H1 (cell line): ENCODE results near the gene RTN4. TPM values are rescaled to one million over a fixed set of nuclear protein-coding genes. Genes with fewer than 3 reads are reported as not detected.

ENCODE experiments used
- CTCF ChIA-PET: fragments of 300-600 bp; sonication (Branson Sonifier 250); formaldehyde crosslinking; loops from one replicate; lab custom pipeline; 2021; ENCODE audit not compliant: partially characterized antibody; lab: Charles Lee
- POLR2A ChIA-PET: fragments of 300-600 bp; sonication (Branson Sonifier 250); formaldehyde crosslinking; loops from one replicate; lab custom pipeline; 2021; ENCODE audit warnings: inconsistent platforms; ENCODE audit not compliant: partially characterized antibody; lab: Charles Lee
- DNase-seq, 2 experiments: peaks; one replicate each; pipeline versions ENCODE4 v3.0.0 to v3.0.0-alpha.2; 2010 to 2022; ENCODE audit warnings: low spot score in 2 of 2, low read depth in 1 of 2, mixed read lengths in 1 of 2
- FAIRE-seq: peaks from 2 replicates; lab custom pipeline; 2011; peaks lifted over from hg19 to GRCh38; lab: Jason Lieb, UNC
- H2AFZ ChIP-seq: 2 replicates; pipeline ENCODE4 v1.8.1; 2012; ENCODE audit warnings: low read length, inconsistent platforms
- H2AK5ac ChIP-seq: 2 replicates; pipeline ENCODE4 v1.6.1; 2013; ENCODE audit warnings: low read depth, low read length
- H2BK120ac ChIP-seq: replicated peaks from 2 replicates; pipeline ENCODE3; 2013; ENCODE audit warnings: low read depth, low read length, inconsistent platforms
- H2BK12ac ChIP-seq: 2 replicates; pipeline ENCODE4 v1.6.1; 2013; ENCODE audit warnings: low read depth, low read length
- H2BK15ac ChIP-seq: 2 replicates; pipeline ENCODE4 v1.6.1; 2013; ENCODE audit warnings: low read length
- H2BK20ac ChIP-seq: 2 replicates; pipeline ENCODE4 v1.6.1; 2013; ENCODE audit warnings: low read length
- H2BK5ac ChIP-seq: 2 replicates; pipeline ENCODE4 v1.6.1; 2013; ENCODE audit warnings: low read depth, low read length
- H3K14ac ChIP-seq: 2 replicates; pipeline ENCODE4 v1.6.1; 2013; ENCODE audit warnings: inconsistent platforms; ENCODE audit not compliant: insufficient read length
- H3K18ac ChIP-seq: 2 replicates; pipeline ENCODE4 v1.6.1; 2013; ENCODE audit warnings: low read length; ENCODE audit errors: extremely low read depth
- H3K23ac ChIP-seq: 2 replicates; pipeline ENCODE4 v1.6.1; 2013; ENCODE audit warnings: inconsistent platforms; ENCODE audit not compliant: insufficient read length
- H3K23me2 ChIP-seq: 2 replicates; pipeline ENCODE4 v1.6.1; 2013; ENCODE audit warnings: low read depth, low read length
- H3K27ac ChIP-seq: 2 replicates; pipeline ENCODE4 v1.6.1; 2011; ENCODE audit warnings: low read depth, low read length, inconsistent platforms
- H3K27me3 ChIP-seq, 4 experiments: replicated peaks in 1 of 4; 1 replicate in 1 of 4; 2 replicates in 3 of 4; pipeline versions ENCODE4 v1.6.1 to v1.8.1; 2011 to 2013; ENCODE audit warnings: low read length in 3 of 4, mild to moderate bottlenecking in 3 of 4, inconsistent platforms in 2 of 4, mixed read lengths in 2 of 4, moderate library complexity in 1 of 4; ENCODE audit not compliant: control insufficient read depth in 3 of 4, insufficient read depth in 3 of 4; ENCODE audit errors: extremely low read depth in 1 of 4
- H3K36me3 ChIP-seq, 4 experiments: 2 replicates each; pipeline versions ENCODE4 v1.6.1 to v1.8.1; 2011 to 2013; ENCODE audit warnings: mild to moderate bottlenecking in 4 of 4, low read length in 3 of 4, moderate library complexity in 2 of 4, control low read depth in 1 of 4, inconsistent platforms in 1 of 4; ENCODE audit not compliant: insufficient read depth in 4 of 4, control insufficient read depth in 2 of 4
- H3K4ac ChIP-seq: replicated peaks from 2 replicates; pipeline ENCODE3; 2013; ENCODE audit warnings: low read length, low read depth, mixed read lengths, inconsistent platforms; ENCODE audit not compliant: insufficient read length
- H3K4me1 ChIP-seq, 4 experiments: replicated peaks in 1 of 4; 1 replicate in 1 of 4; 2 replicates in 3 of 4; pipeline versions ENCODE4 v1.6.1 to v1.8.1; 2011 to 2013; ENCODE audit warnings: low read length in 3 of 4, inconsistent platforms in 2 of 4, mixed read lengths in 1 of 4; ENCODE audit not compliant: insufficient read depth in 4 of 4, control insufficient read depth in 3 of 4
- H3K4me2 ChIP-seq, 2 experiments: 2 replicates each; pipeline versions ENCODE4 v1.6.1 to v1.8.1; 2011 to 2013; ENCODE audit warnings: low read depth in 2 of 2, low read length in 2 of 2, control low read depth in 1 of 2, inconsistent platforms in 1 of 2, mild to moderate bottlenecking in 1 of 2; ENCODE audit not compliant: insufficient read depth in 1 of 2
- H3K4me3 ChIP-seq, 4 experiments: fragments of 200-600, 300-600 bp in 1 of 4; sonication (generic), shearing (Covaris generic), sonication (Bioruptor Twin) in 1 of 4; 2 replicates each; pipeline versions ENCODE4 v1.5.1 to v1.8.1; 2011 to 2016; ENCODE audit warnings: low read length in 4 of 4, low read depth in 3 of 4, control low read depth in 2 of 4, inconsistent platforms in 2 of 4, mild to moderate bottlenecking in 2 of 4, mixed read lengths in 1 of 4, moderate library complexity in 1 of 4; ENCODE audit not compliant: insufficient read depth in 2 of 4; ENCODE audit errors: extremely low read depth in 1 of 4
- H3K56ac ChIP-seq: replicated peaks from 2 replicates; pipeline ENCODE3; 2013; ENCODE audit warnings: low read depth, mild to moderate bottlenecking, mixed read lengths, low read length, inconsistent platforms; ENCODE audit not compliant: insufficient read length
- H3K79me1 ChIP-seq: 2 replicates; pipeline ENCODE4 v1.6.1; 2013; ENCODE audit warnings: low read depth, low read length, control low read depth
- H3K79me2 ChIP-seq, 2 experiments: 2 replicates each; pipeline versions ENCODE4 v1.6.1 to v1.8.1; 2012 to 2013; ENCODE audit warnings: low read length in 2 of 2, mild to moderate bottlenecking in 2 of 2, inconsistent platforms in 1 of 2; ENCODE audit not compliant: insufficient read depth in 2 of 2, control insufficient read depth in 1 of 2
- H3K9ac ChIP-seq, 4 experiments: replicated peaks in 1 of 4; 1 replicate in 1 of 4; 2 replicates in 3 of 4; pipeline versions ENCODE4 v1.6.1 to v1.8.1; 2011 to 2013; ENCODE audit warnings: low read depth in 3 of 4, low read length in 3 of 4, control low read depth in 2 of 4, mild to moderate bottlenecking in 2 of 4, moderate library complexity in 2 of 4, inconsistent platforms in 1 of 4; ENCODE audit errors: extremely low read depth in 1 of 4
- H3K9me3 ChIP-seq, 2 experiments: 2 replicates each; pipeline versions ENCODE4 v1.6.1 to v1.8.1; 2012 to 2013; ENCODE audit warnings: mild to moderate bottlenecking in 2 of 2, moderate library complexity in 2 of 2, control low read depth in 1 of 2, inconsistent platforms in 1 of 2, low read depth in 1 of 2, low read length in 1 of 2, mixed read lengths in 1 of 2; ENCODE audit not compliant: insufficient read depth in 2 of 2
- H4K20me1 ChIP-seq, 2 experiments: replicated peaks in 1 of 2; 2 replicates each; pipeline versions ENCODE3 to v1.8.1; 2011 to 2013; ENCODE audit warnings: inconsistent platforms in 2 of 2, low read length in 2 of 2, mild to moderate bottlenecking in 1 of 2; ENCODE audit not compliant: insufficient read depth in 2 of 2, control insufficient read depth in 1 of 2
- H4K5ac ChIP-seq: 2 replicates; pipeline ENCODE4 v1.6.1; 2013; ENCODE audit warnings: low read length, low read depth, mixed read lengths, inconsistent platforms; ENCODE audit not compliant: insufficient read length
- H4K8ac ChIP-seq: 2 replicates; pipeline ENCODE4 v1.8.0; 2013; ENCODE audit warnings: mild to moderate bottlenecking, moderate library complexity, low read length, inconsistent platforms; ENCODE audit not compliant: insufficient read depth; ENCODE audit errors: extremely low read depth
- H4K91ac ChIP-seq: replicated peaks from 2 replicates; pipeline ENCODE3; 2013; ENCODE audit warnings: low read length, mixed read lengths, inconsistent platforms; ENCODE audit not compliant: insufficient read length
- ASH2L ChIP-seq: fragments of 200-600, 300-600 bp; sonication (generic); IDR thresholded peaks from one replicate; pipeline ENCODE4 v1.7.1; 2017; ENCODE audit warnings: low read length
- SIN3A ChIP-seq, 2 experiments: IDR thresholded peaks in 1 of 2; conservative IDR thresholded peaks in 1 of 2; 2 replicates each; pipeline ENCODE4 v1.6.1; 2011 to 2012; ENCODE audit warnings: low read length in 2 of 2, improper control_type of control experiment in 1 of 2, low read depth in 1 of 2, mild to moderate bottlenecking in 1 of 2
- SP1 ChIP-seq: IDR thresholded peaks from 2 replicates; pipeline ENCODE4 v1.6.1; 2011; ENCODE audit warnings: low read depth, low read length
- WGBS, 2 experiments: shearing (Covaris generic) in 1 of 2; methylation state at CpG; one replicate each; pipeline versions ENCODE4 v1.1.6 to v1.1.7; 2013 to 2015; ENCODE audit warnings: low lambda C conversion rate in 2 of 2, mixed read lengths in 2 of 2, inconsistent platforms in 1 of 2, low coverage in 1 of 2, missing lambda C conversion rate in 1 of 2; ENCODE audit not compliant: insufficient replicate concordance in 2 of 2, insufficient coverage in 1 of 2, insufficient read length in 1 of 2; ENCODE audit errors: extremely low coverage in 1 of 2, missing lambda C conversion rate in 1 of 2; 5-methylcytosine and 5-hydroxymethylcytosine counted together
- polyA plus RNA-seq, 7 experiments: library from polyadenylated mRNA; depleted of rRNA in 3 of 7; stranded (reverse) in 5 of 7; unstranded in 2 of 7; fragments of >200 nt in 5 of 7; fragments of 200-250 nt in 2 of 7; gene quantifications; 1 replicate in 5 of 7; 2 replicates in 1 of 7; 4 replicates in 1 of 7; pipeline versions ENCODE4 v1.2.1 to v1.2.3, GENCODE V29; 2011 to 2013; ENCODE audit warnings: missing spikeins in 2 of 7, mixed read lengths in 2 of 7
- total RNA-seq: library from RNA; stranded (reverse); fragmentation: NEBNext Ultra II Directional; extraction: Animal tissue kit (Norgen Biotek cat#: 25700); gene quantifications from 2 replicates; pipeline ENCODE4 v1.2.1, GENCODE V29; 2021

Gene RTN4
- total and polyA plus RNA-seq, 2 of the 8 experiments (the other 6 are each of a cell fraction or from before 2014, with no cell fraction given): 179 to 242 TPM

- FAIRE-seq: no peak
- no peak overlapping the region for H2AFZ ChIP-seq
- H2BK20ac ChIP-seq: no peak overlapping the region
- H3K9ac ChIP-seq: no peak overlapping the region
- H4K91ac ChIP-seq: no peak overlapping the region
- no peaks in the 10 kb centered on the region; a peak in 1 of 7 replicates for H3K27me3 ChIP-seq
- H3K9me3 ChIP-seq: no peaks in the 10 kb centered on the region
- H2BK5ac ChIP-seq: no peak overlapping the region
- no peaks in the 10 kb centered on the region for H3K79me1 ChIP-seq
- H3K14ac ChIP-seq: no peak overlapping the region
- no peak overlapping the region for H4K5ac ChIP-seq
- TF ChIP-seq SP1: no peak
- TF ChIP-seq ASH2L: no peak
- no peak for TF ChIP-seq SIN3A (conservative IDR thresholded peaks at IDR 0.05 in 1 of 2, IDR thresholded peaks at IDR 0.05 in 1 of 2; ENCODE audit: low read depth in 1 of 2, low read length in 2 of 2)
- ChIA-PET POLR2A (interaction anchor here (1.8 kb wide), 1 partner anchor 11 kb away, joined by 3 read pairs; no protein-coding TSS in a partner anchor), CTCF (interaction anchor here (1.3 kb wide), 1 partner anchor 13 kb away, joined by 3 read pairs; no protein-coding TSS in a partner anchor)
- no peak overlapping the region; the same call in 1 of the 2 replicates for H4K8ac ChIP-seq
- H3K4me3 ChIP-seq: no peak overlapping the region
- H3K23ac ChIP-seq: no peak overlapping the region
- no peak overlapping the region for H3K27ac ChIP-seq
- no peak overlapping the region for H3K56ac ChIP-seq
- no peak overlapping the region for H2BK12ac ChIP-seq
- peaks cover 0 to 2% of the 10 kb centered on the region in 2 experiments for H4K20me1 ChIP-seq
- no peak overlapping the region for H3K4ac ChIP-seq
- H2BK15ac ChIP-seq: no peak overlapping the region
- 81% methylated on average over 5 of the region's 5 CpGs; no CpG with 5 or more reads in 1 of the 2 experiments for WGBS, 2 experiments
- H3K36me3 ChIP-seq: no peaks in the 10 kb centered on the region
- peaks cover under 1 to 5% (median 2%) of the 10 kb centered on the region in 4 experiments; a peak in 5 of 7 replicates for H3K4me1 ChIP-seq
- H3K79me2 ChIP-seq: no peaks in the 10 kb centered on the region
- H3K18ac ChIP-seq: no peak overlapping the region
- no peak overlapping the region for H3K4me2 ChIP-seq
- no peaks in the 10 kb centered on the region for H3K23me2 ChIP-seq
- H2AK5ac ChIP-seq: no peak overlapping the region
- no peak for DNase-seq
- H2BK120ac ChIP-seq: no peak overlapping the region
Observed at GRCh38 chr2:54952425-54952824, 97.8 kb downstream of the RTN4 start.
